GM23248 (cell line): ENCODE results near the gene CDK8.

Experiments used
- EZH2 ChIP-seq: fragments of 200-600 bp; sonication (generic); IDR thresholded peaks from 2 replicates; pipeline ENCODE4 v1.6.1; 2018; ENCODE audit warnings: antibody characterized with exemption, mild to moderate bottlenecking; ENCODE audit not compliant: insufficient read depth, poor library complexity, severe bottlenecking
- EZH2phosphoT487 ChIP-seq: fragments of 200-600 bp; sonication (generic); IDR thresholded peaks from 2 replicates; pipeline ENCODE4 v1.6.1; 2018; ENCODE audit warnings: antibody characterized with exemption, moderate library complexity, mild to moderate bottlenecking, low read depth; ENCODE audit not compliant: insufficient read depth

DNA sequence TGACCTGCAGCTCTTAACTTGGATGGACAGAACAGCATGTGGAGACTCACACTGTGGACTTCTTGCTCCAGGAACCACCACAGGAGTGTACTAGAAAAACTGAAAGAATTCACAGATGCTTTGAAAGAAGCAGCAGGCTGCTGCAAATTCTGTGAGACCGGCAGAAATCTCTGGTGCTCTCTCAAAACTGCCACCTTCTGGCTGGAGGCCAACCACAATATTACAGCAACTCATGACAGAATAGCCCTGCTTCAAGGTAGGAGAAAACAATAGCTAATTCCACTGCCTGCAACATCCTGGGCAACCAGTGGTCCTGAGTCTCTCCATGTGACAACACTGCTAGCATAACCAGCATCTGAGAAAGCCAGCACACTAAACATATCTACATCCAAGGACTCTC lies 26.9 kb downstream of the CDK8 start:
- TF ChIP-seq EZH2phosphoT487 (no peak), EZH2 (no peak)
